GM19025 (cell line): ENCODE results near the gene ARF1.

Experiments used
- ATAC-seq: cut with Tn5 transposase; IDR thresholded peaks from one replicate; pipeline ENCODE4 v1.9.1; 2021; ENCODE audit warnings: mild to moderate bottlenecking, low read depth, moderate library complexity; ENCODE audit not compliant: unreplicated experiment

The ARF1 gene

GRCh38 chr1:228082214-228082917 is at the start of gene ARF1:
Gene ARF1 (plus strand): TSS chr1:228082708. CDS start chr1:228097115, 14,407 bp downstream.
- ATAC-seq, result peak; percentile 80

GRCh38 chr1:228033376-228033775 is 49.1 kb upstream of the ARF1 start:
- no peak for ATAC-seq

- no peak for ATAC-seq
Observed at GRCh38 chr1:228034954-228035837, 47.3 kb upstream of the ARF1 start.

GRCh38 chr1:228035844-228036243 is 46.7 kb upstream of the ARF1 start:
- ATAC-seq, result no peak

GRCh38 chr1:228036701-228037231 is 45.7 kb upstream of the ARF1 start:
- no peak for ATAC-seq

- ATAC-seq, result peak; percentile 81
Observed at GRCh38 chr1:228037401-228038386, 44.8 kb upstream of the ARF1 start.

GRCh38 chr1:228038387-228039005 is 44.0 kb upstream of the ARF1 start:
- ATAC-seq, result no peak

GRCh38 chr1:228039006-228039903 is 43.3 kb upstream of the ARF1 start:
- ATAC-seq, result no peak

GRCh38 chr1:228039986-228040385 is 42.5 kb upstream of the ARF1 start:
- no peak for ATAC-seq

GRCh38 chr1:228041316-228041715 is 41.2 kb upstream of the ARF1 start:
- ATAC-seq, result no peak

- no peak for ATAC-seq
Observed at GRCh38 chr1:228042508-228042907, 40.0 kb upstream of the ARF1 start.

GRCh38 chr1:228043281-228043848 is 39.1 kb upstream of the ARF1 start:
- ATAC-seq, result no peak

GRCh38 chr1:228044961-228045360 is 37.5 kb upstream of the ARF1 start:
- ATAC-seq, result no peak

GRCh38 chr1:228045405-228045804 is 37.1 kb upstream of the ARF1 start:
- ATAC-seq, result no peak

- no peak for ATAC-seq
Observed at GRCh38 chr1:228045871-228046270, 36.6 kb upstream of the ARF1 start.

- no peak for ATAC-seq
Observed at GRCh38 chr1:228046421-228047182, 35.9 kb upstream of the ARF1 start.

GRCh38 chr1:228047183-228047466 is 35.4 kb upstream of the ARF1 start:
- ATAC-seq, result no peak

GRCh38 chr1:228048120-228048519 is 34.4 kb upstream of the ARF1 start:
- no peak for ATAC-seq
